ENCODE measurements around the gene KCNA5.

KCNA5 gene

GRCh38 chr12:5027046-5027821 lies 16.4 kb upstream of the KCNA5 start:
- H3K4me3 ChIP-seq (ENCODE audit: low read depth, low read length), result no peak overlapping the region
- no peak for TF ChIP-seq CTCF (IDR thresholded peaks at IDR 0.05; ENCODE audit: low read depth, low read length)

GRCh38 chr12:5030066-5030465 lies 13.6 kb upstream of the KCNA5 start:
- no peak overlapping the region for H3K4me3 ChIP-seq (ENCODE audit: low read depth, low read length)
- no peak for TF ChIP-seq CTCF (IDR thresholded peaks at IDR 0.05; ENCODE audit: low read depth, low read length)

GRCh38 chr12:5031242-5031641 lies 12.4 kb upstream of the KCNA5 start:
- H3K4me3 ChIP-seq (ENCODE audit: low read depth, low read length), result no peak overlapping the region
- TF ChIP-seq CTCF (IDR thresholded peaks at IDR 0.05; ENCODE audit: low read depth, low read length), result no peak

GRCh38 chr12:5031958-5032357 lies 11.7 kb upstream of the KCNA5 start:
- no peak overlapping the region for H3K4me3 ChIP-seq (ENCODE audit: low read depth, low read length)
- TF ChIP-seq CTCF (IDR thresholded peaks at IDR 0.05; ENCODE audit: low read depth, low read length), result no peak

- no peak for TF ChIP-seq CTCF (IDR thresholded peaks at IDR 0.05; ENCODE audit: low read depth, low read length)
- no peak overlapping the region for H3K4me3 ChIP-seq (ENCODE audit: low read depth, low read length)
Measured at GRCh38 chr12:5032821-5033220, 10.9 kb upstream of the KCNA5 start.

- TF ChIP-seq CTCF (IDR thresholded peaks at IDR 0.05; ENCODE audit: low read depth, low read length), result no peak
- H3K4me3 ChIP-seq (ENCODE audit: low read depth, low read length), result no peak overlapping the region
Measured at GRCh38 chr12:5033883-5034282, 9.8 kb upstream of the KCNA5 start.

- no peak for TF ChIP-seq CTCF (IDR thresholded peaks at IDR 0.05; ENCODE audit: low read depth, low read length)
- H3K4me3 ChIP-seq (ENCODE audit: low read depth, low read length), result no peak overlapping the region
Measured at GRCh38 chr12:5034603-5035002, 9.1 kb upstream of the KCNA5 start.
